DND-41 (cell line): ENCODE data around the gene HYCC1.

Source experiments
- EZH2 ChIP-seq: IDR thresholded peaks from 3 replicates; pipeline ENCODE4 v1.6.1; 2012; ENCODE audit warnings: borderline replicate concordance, low read depth, mild to moderate bottlenecking, moderate library complexity, low read length, inconsistent platforms; ENCODE audit not compliant: severe bottlenecking
- TF ChIP-seq, protein P1 (sequence below): IDR thresholded peaks from 2 replicates; pipeline ENCODE4 v1.5.1; 2012; ENCODE audit warnings: borderline replicate concordance, low read length, moderate library complexity, mild to moderate bottlenecking; ENCODE audit not compliant: poor library complexity, severe bottlenecking; ENCODE audit errors: extremely low read depth

DNA sequence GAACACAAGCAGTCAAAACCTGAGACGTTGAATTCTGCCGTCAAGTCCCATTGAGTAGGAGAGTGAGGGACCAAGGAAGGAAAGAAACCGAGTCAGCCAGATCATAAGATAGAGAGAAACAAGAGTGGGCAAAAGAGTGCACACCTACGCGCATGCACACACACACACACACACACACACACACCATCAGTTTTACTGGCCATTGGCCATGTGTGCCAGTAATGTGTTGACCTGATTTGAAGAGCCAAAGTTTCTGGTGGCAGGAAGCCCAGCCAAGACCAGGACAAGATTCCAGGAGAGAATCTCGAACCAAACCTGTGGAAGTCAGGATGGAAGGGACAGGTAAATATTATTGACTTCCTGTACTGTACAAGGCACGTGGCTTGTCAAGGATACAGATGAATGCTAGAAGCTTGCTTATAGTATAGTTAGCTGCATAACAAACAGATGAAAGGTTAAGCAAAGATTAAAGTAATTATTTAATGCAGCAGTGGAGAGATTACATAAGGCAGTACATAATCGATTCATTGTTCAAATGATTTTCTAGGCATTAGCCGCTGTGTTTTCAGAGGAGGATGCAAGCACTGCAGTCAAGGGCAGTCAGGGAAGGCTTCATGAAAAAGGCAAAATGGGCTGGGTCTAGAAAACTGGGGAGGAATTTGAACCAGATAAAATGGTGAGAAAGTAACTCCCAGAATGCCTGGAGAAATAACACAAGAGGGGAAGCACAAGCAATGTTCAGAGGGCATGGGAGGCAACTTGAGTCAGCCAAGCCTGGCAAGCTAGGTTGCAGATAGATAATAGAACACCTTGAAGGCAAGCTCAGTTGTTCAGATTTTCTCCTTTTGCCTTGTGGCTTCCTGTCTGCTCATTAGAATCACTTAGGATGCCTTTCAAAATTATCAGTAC, 2.7 kb upstream of the HYCC1 start:
- TF ChIP-seq, protein P1, sequence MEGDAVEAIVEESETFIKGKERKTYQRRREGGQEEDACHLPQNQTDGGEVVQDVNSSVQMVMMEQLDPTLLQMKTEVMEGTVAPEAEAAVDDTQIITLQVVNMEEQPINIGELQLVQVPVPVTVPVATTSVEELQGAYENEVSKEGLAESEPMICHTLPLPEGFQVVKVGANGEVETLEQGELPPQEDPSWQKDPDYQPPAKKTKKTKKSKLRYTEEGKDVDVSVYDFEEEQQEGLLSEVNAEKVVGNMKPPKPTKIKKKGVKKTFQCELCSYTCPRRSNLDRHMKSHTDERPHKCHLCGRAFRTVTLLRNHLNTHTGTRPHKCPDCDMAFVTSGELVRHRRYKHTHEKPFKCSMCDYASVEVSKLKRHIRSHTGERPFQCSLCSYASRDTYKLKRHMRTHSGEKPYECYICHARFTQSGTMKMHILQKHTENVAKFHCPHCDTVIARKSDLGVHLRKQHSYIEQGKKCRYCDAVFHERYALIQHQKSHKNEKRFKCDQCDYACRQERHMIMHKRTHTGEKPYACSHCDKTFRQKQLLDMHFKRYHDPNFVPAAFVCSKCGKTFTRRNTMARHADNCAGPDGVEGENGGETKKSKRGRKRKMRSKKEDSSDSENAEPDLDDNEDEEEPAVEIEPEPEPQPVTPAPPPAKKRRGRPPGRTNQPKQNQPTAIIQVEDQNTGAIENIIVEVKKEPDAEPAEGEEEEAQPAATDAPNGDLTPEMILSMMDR = no peak
- TF ChIP-seq EZH2 = no peak
